ENCODE measurements around the gene A1BG.
A peak's percentile ranks its signal among the peaks of the same experiment; 100 is the strongest.

The A1BG gene, protein sequence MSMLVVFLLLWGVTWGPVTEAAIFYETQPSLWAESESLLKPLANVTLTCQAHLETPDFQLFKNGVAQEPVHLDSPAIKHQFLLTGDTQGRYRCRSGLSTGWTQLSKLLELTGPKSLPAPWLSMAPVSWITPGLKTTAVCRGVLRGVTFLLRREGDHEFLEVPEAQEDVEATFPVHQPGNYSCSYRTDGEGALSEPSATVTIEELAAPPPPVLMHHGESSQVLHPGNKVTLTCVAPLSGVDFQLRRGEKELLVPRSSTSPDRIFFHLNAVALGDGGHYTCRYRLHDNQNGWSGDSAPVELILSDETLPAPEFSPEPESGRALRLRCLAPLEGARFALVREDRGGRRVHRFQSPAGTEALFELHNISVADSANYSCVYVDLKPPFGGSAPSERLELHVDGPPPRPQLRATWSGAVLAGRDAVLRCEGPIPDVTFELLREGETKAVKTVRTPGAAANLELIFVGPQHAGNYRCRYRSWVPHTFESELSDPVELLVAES

DNA sequence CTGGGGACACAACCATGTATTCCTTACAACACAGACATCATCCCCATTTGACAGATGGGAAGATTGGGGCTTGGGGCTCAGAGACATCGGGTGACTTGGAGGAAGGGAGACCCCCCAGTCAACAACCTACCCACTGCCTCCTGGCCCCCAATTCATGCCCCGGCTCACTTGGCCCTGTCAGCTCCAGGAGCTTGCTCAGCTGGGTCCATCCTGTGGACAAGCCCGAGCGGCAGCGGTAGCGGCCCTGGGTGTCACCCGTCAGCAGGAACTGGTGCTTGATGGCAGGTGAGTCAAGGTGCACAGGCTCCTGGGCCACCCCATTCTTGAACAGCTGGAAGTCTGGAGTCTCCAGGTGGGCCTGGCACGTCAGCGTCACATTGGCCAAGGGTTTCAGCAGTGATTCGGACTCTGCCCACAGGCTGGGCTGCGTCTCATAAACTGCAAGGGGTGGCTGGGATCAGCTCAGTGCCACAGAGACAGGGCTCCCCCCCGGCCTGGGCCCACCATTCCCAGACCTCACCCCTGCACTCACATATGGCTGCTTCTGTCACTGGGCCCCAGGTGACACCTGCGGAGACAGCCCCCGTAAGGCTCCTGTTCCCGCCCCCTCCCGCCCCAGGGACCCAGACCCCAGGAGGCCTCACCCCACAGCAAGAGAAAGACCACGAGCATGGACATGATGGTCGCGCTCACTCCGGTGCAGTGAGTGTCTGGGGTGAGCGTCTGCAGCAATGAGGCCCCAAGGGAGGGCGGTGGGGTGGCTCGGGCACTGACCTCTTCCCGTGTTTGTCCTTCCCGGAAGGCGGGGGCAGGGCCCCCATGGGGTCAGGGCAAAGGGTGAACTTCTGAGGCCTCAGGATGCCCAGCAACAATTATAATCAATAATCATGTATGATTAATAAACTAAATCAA is at the start of gene A1BG:
Gene A1BG (minus strand): TSS at position 733 of the 912 bp plus-strand sequence. CDS start 55 bp downstream, at position 678.
- DNase-seq (ENCODE audit: low read depth in 2 of 3, low spot score in 1 of 3) = no peak

DNA sequence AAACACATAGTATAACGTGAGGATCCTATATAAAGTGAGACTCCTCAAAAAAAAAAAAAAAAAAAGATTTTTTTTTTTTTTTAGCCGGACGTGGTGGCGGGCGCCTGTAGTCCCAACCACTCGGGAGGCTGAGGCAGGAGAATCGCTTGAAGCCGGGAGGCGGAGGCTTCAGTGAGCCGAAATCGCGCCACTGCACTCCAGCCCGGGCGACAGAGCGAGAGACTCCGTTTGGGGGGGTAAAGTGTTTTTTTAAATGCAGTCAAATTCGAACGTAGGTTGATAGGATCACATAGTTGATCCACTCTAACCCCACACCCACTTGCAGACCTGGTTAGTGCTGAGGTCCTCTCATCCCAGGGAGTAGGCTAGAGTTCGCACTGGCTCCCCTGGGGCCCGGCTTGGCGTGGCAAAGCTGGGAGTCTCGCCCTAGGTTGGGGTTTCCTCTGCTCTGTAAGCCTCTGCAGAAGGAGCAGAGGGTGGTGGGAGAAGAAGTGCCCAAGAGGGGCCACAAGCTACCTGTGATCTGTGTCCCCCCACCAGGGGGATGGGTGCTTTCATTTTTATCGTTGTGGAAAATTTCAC is 48.6 kb upstream of the A1BG start:
- DNase-seq (ENCODE audit: low read depth in 2 of 3, low spot score in 1 of 3) = no peak

DNA sequence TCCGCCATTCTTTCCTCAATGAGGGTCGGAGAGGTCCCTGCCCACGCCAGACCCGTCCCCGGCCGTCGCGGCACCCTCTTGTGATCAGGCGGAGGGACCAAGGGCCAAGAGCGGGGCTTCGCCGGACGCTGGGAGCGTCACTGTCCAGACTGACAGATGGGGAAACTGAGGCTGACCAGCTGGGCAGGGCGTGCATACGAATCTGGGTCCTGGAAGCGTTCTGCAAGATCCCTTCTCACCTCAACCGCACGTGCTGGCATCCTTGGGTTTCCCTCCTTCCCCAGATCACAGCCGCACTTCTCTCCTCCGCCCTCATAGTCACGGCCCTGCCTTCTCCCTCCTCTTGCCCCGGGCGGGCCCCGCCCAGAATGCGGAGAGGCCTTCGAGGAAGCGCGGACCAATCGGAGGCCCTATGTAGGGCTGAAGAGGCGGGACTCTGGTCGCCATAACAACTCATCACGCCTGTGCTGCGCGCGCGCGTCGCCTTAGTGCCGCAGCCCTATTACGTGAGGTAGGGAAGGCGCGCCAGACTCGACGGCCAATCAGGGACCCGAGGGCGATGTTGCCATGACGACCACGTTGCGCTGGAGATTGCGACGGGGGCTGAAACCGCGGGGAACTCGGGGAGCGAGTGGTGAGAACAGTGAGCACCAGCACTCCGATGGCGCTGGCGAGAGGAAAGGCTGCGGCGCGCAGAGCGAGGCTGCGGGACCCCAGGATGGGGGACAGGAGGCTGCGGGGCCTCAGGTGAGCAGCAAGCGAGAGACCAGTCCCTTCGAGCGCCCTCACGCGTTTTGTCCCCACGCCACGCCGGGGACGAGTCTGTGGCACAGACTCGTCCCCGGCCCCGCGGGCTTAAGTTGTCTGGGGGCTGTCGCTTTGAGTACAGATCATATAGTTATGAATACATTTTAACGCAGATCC is 47.9 kb upstream of the A1BG start:
- peak; percentile 97 to 99 (median 99) for DNase-seq (ENCODE audit: low read depth in 2 of 3, low spot score in 1 of 3)

DNA sequence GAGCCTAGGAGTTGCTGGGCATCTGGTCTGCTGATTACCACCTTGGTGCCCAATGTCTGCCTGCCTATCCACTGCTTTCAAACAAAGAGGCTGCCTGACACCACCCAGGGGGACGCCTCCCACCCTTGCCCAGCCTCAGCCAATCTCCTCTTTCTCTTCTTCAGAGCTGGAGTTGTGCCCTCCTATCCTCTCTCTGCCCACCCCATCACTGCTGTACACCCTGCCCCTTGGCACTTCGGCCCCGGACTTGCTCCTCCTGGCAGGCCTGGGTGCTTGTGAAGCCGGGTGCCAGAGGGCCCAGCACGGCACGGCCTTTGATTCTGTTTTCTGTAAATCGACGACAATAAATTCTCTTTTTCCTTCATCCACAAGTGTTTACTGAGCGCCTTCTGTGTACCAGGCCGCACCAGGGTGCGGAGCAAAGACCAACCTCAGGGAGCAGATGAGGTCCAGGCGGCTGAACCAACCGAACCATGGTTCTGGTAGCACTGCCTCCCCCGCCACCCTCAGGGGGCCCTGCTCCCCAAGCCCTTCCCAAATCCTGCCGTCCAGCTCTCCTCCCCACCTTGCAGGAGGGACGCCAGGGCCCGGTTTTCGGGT is 47.1 kb upstream of the A1BG start:
- DNase-seq (ENCODE audit: low read depth in 2 of 3, low spot score in 1 of 3) = no peak

DNA sequence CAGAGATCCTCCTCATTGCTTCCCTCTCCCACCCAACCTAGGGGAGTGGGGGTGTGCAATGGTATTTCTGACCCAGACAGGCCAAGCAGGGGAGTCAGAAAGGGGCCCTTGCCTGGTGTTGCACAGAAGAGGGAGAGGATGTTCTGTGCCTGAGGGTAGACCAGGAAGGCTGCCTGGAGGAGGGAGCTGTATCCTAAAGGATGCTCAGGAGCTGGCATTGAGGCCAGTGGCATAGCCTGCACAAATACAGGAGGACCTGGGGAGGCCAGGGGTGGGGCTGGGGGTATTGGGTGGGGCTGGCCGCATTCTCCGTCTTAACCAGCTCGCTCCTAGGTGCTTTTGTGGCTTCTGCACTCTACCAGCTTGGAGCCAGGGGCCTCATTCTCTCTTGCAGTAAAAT is 46.6 kb upstream of the A1BG start:
- DNase-seq (ENCODE audit: low read depth in 2 of 3, low spot score in 1 of 3) = no peak

DNA sequence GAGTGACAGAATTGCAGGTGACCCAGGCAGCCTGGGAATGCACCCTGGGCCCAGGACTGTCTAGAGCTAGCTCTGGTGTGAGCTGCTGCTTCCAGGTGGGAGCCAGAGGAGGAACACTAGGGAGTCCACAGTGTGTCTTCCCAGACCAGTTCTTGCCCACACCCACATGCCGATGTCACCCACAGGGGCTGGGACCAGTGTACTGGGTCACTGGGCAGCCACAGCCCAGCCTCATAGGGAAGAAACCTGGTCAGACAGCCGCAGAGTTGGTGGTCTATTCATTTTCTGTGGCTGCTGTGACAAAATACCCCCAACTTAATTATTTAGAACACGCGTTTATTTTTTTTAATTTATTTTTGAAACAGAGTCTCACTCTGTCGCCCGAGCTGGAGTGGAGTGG is 45.3 kb upstream of the A1BG start:
- DNase-seq (ENCODE audit: low read depth in 2 of 3, low spot score in 1 of 3) = no peak

DNA sequence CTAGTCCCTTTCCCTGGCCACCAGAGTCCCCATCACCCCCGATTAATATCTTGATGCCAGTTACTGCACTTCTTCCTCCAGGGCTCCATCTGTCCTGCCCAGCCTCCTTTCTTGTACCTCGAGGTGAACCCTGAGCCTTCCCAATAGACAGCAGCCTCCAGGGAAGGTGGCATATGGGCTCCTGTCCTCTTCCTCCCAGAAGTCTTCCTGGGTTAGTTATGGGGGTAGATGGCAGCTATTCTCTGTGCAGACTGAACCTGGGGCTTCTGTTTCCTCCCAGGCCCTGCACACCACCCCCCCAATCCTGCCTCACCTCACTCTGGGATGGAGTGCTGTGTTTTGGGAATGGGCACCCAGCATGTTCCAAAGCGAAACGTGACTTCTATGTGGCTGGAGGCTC is 44.8 kb upstream of the A1BG start:
- no peak for DNase-seq (ENCODE audit: low read depth in 2 of 3, low spot score in 1 of 3)

DNA sequence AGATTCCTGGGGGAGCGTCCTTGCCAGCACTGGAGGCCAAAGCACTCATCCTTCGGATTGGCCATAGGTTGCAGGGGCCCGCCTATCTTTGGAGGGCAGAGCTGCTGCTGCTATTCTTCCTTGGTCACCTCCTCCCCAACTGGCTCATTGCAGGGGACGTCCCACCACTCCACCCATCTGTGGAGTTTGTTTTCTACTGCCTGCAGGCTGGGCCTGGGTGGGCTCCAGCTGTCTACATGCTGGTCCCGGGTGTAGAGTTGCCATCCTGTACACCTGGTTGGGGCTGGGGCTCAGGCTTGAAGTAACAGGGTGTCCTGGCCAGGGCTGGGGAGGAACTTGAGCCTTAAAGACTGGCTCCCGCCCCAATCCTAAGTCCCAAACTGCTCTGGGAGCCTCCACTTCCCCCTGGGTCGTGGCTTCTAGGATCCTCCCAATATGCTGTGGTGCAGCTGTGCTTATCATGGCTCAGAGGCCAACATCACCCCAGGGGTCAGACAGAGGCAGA is 44.3 kb upstream of the A1BG start:
- no peak for DNase-seq (ENCODE audit: low read depth in 2 of 3, low spot score in 1 of 3)

DNA sequence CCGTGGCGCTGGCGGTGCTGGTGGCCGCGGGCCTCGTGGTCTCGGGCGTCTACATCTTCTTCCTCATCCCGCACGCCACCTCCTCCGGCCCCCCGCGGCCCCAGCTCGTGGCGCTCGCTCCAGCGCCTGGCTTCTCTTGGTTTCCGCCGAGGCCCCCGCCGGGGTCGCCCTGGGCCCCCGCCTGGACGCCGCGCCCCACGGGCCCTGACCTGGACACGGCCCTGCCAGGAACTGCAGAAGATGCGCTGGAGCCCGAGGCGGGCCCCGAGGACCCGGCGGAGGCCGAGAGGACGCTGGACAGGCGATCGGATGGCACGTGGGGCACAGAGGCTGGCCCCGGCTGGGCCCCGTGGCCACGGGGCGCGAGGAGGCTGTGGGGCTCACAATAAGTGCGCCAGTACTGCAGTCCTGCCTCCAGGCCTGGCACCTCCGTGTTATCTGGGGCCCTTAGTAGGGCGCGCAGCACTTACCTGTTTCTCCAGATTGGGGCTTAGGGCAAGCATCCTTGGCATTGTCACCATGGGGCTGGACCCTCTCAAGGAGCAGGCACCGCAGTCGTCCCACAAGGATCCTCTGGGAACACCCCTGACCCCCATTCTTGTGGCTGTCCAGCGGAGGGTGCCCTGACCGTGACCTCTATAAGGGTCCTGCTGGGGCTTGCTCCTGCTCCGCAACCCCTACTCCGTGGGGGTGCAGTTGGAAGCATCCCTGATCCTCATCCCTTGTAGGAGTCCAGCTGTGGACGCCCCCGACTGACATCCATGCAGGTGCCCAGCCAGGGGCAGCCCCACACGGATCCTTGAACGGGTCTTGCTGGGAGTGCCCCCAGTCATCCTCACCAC is 43.6 kb upstream of the A1BG start:
- no peak for DNase-seq (ENCODE audit: low read depth in 2 of 3, low spot score in 1 of 3)

DNA sequence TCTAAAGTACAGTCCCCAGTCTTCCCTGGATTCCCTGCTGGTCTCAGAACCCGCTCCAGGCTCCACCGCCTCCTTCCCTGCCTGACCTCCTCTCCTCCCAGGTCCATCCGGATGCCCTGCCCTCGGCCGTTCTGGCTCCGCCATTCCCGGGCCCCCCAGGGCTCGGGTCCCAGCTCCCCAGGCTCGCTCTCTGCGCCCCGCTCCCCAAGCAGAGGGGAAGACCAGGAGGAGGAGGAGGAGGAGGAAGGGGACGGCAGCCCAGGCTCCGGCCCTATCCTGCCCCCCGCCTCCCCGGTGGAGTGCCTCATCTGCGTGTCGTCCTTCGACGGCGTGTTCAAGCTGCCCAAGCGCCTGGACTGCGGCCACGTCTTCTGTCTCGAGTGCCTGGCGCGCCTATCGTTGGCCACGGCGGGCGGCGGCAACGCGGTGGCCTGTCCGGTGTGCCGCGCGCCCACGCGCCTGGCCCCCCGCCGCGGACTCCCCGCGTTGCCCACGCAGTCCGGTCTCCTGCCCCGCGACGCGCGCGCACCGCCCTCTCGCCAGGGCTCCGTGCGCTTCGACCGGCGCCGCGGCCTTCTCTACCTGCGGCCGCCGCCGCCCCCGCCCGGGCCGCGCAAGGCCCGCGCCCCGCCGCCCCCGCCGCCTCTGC is 42.8 kb upstream of the A1BG start:
- no peak for DNase-seq (ENCODE audit: low read depth in 2 of 3, low spot score in 1 of 3)

DNA sequence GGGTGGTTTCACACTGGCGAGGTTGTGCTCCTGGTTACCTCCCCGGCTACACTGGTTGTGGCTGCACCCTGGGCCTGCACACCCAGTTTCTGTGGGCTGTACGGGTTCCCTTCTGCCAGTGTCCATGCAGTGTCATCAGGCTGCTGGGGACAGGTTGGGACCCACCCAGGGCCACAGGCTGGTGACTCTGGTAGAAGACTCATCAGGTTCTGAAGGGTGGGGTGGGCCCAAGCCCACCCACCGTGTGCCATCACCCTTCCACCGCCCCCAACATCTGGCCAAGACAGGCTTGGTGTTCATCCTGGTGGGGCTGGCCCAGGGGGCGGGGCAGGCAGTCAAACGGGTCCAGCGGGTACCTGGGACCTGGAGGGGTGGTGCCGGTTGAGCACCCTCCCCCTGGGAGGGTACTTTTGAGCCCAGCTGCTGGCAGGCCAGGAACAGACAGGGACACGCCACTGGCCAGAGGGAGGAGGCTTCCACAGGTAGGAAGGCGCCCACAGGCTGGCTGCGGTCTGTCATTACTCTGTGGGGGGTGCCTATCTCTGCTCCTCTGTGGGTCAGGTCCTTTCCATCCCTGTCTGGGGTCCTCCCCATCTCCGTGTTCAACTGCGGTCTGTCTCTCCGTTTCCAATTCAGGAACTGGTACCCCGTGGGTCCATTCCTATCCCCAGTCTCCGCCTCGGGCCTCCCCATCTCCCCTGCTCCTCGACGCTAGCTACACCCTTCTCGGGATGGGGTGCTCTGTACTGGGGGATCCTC is 42.1 kb upstream of the A1BG start, which contains the start of gene RNF225:
Gene RNF225 (plus strand): TSS at position 437 of the 759 bp plus-strand sequence. CDS start 434 bp downstream, outside the sequence.
- DNase-seq (ENCODE audit: low read depth in 2 of 3, low spot score in 1 of 3) = no peak

DNA sequence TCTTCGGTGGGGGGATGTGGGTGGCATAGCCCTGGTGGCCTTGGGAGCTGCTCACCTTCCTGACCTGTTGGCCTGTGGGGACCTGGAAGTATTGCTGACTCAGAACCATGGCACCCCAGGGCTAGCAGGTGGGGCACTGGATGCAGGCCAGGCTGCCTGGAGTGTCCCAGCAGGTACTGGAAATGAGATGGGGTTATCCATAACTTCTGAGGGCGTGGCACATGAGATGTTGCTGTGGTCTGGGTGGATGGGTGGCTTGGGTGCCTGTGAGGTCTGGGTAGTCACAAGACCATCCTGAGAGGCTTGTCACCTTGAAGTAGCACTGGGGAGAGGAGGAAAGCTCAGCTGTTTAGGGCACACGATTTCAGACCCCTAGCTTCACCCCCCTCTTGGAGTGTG is 41.5 kb upstream of the A1BG start:
- DNase-seq (ENCODE audit: low read depth in 2 of 3, low spot score in 1 of 3) = no peak

DNA sequence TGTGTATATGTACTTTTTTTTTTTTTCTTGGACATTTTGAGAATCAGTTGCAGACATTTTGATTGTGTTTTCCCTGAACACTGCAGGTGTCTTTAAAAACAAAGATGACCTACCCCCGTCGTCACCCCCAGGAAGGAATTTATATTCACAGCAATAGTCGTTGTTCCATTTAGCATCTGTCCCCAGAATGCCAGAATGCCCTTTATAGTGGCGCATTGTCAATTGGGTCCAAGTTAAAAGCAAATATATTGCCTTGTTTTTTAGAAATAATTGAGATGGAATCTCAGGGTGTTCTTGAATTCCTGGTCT is 40.4 kb upstream of the A1BG start:
- no peak for DNase-seq (ENCODE audit: low read depth in 2 of 3, low spot score in 1 of 3)

DNA sequence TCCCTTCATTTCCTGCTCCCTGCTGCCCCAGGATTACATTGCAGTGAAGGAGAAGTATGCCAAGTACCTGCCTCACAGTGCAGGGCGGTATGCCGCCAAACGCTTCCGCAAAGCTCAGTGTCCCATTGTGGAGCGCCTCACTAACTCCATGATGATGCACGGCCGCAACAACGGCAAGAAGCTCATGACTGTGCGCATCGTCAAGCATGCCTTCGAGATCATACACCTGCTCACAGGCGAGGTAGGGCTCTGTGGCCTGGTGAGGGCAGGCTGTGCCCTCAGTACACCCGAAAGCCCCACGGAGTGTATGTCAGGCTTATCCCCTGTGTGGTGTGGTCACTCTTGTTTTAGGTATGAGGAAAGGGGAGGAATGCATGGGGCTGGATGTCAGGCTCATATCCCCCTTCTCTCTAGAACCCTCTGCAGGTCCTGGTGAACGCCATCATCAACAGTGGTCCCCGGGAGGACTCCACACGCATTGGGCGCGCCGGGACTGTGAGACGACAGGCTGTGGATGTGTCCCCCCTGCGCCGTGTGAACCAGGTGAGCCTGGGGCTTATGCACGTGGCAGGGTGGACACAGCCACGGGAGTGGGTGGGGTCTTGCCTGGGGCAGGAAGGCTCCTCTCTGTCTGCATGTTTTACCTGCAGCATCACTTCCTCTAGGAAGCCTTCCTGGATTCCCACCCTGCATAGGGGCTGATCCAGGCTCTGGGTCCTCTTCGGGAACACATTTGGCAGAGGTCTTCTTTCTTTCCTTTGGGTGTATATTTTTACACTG is 39.8 kb upstream of the A1BG start:
- no peak for DNase-seq (ENCODE audit: low read depth in 2 of 3, low spot score in 1 of 3)

DNA sequence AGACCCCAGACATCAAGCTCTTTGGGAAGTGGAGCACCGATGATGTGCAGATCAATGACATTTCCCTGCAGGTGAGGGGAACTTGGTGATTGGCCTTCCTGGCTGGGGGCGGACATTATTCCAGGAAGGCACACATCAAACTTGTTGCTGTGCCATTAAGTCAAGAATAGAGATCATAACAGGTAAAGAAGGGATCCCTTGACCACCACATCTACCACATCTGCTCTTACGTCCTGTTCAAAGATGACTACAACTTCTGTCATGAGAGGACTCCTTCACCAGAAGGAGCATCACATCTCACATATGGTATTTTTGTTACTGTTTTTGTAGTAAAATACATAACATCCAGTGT is 34.9 kb upstream of the A1BG start:
- no peak for DNase-seq (ENCODE audit: low read depth in 2 of 3, low spot score in 1 of 3)

DNA sequence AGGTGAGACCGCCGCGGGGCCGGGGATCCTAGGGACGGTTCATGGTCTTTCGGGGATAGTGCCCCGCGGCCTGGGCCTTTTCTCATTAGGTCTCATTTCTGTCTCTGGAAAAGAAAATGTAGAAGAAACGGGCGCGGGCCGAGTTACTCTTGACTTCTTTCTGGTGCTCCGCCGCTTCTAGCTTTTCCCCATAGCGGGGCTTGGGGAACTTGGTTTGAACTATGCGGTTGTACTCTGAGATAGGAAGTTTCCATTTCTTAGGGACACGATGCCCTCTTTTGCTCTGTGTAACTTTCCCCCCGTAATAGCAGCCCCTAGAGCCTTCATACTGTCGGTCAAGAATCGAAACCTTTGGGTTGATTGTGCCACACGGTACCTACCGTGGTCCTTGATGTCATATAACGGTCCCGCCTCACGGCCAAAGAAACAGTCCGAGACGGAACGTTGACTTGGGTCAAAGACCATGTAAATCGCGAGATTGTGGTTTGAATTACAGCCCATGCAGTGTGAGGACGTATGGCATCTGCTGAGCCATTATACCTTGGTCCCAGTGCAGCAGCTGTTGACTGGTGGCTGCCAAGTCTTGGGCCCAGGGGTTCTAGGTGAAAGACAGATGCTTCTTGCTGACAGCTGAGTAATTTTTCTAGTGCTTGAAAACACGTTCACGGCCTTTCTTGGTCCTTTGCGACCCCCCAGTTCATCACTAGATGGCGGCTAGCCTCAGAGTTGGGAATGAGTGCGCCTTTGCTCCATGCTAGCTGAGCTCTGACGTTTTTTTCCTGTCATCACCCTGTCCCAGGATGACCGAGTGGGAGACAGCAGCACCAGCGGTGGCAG is 34.3 kb upstream of the A1BG start:
- no peak for DNase-seq (ENCODE audit: low read depth in 2 of 3, low spot score in 1 of 3)
